ENCODE data around the gene EVI5.

Gene EVI5

GRCh38 chr1:92797297-92797696, 12.4 kb upstream of the EVI5 start:
- in situ Hi-C loops (cut with MboI; ENCODE audit: low sequenced_read_pairs, unreplicated experiment) = no loop called here
- no peak for DNase-seq (ENCODE audit: low spot score)
- TF ChIP-seq CTCF (IDR thresholded peaks at IDR 0.05; ENCODE audit: borderline replicate concordance, control extremely low read depth, extremely low read depth, insufficient read depth, missing control alignments) = no peak

- in situ Hi-C loops (cut with MboI; ENCODE audit: low sequenced_read_pairs, unreplicated experiment) = no loop called here
- no peak for TF ChIP-seq CTCF (IDR thresholded peaks at IDR 0.05; ENCODE audit: borderline replicate concordance, control extremely low read depth, extremely low read depth, insufficient read depth, missing control alignments)
- DNase-seq (ENCODE audit: low spot score) = no peak
These were observed 10.3 kb upstream of the EVI5 start for GRCh38 chr1:92795166-92795565.

- in situ Hi-C loops (cut with MboI; ENCODE audit: low sequenced_read_pairs, unreplicated experiment) = no loop called here
- no peak for DNase-seq (ENCODE audit: low spot score)
- TF ChIP-seq CTCF (IDR thresholded peaks at IDR 0.05; ENCODE audit: borderline replicate concordance, control extremely low read depth, extremely low read depth, insufficient read depth, missing control alignments) = no peak
These were observed 7.5 kb upstream of the EVI5 start for GRCh38 chr1:92792340-92792782.

GRCh38 chr1:92791487-92792066, 6.7 kb upstream of the EVI5 start:
- DNase-seq (ENCODE audit: low spot score) = no peak
- in situ Hi-C loops (cut with MboI; ENCODE audit: low sequenced_read_pairs, unreplicated experiment) = no loop called here
- no peak for TF ChIP-seq CTCF (IDR thresholded peaks at IDR 0.05; ENCODE audit: borderline replicate concordance, control extremely low read depth, extremely low read depth, insufficient read depth, missing control alignments)

GRCh38 chr1:92790867-92791266, 6.0 kb upstream of the EVI5 start:
- in situ Hi-C loops (cut with MboI; ENCODE audit: low sequenced_read_pairs, unreplicated experiment) = no loop called here
- no peak for TF ChIP-seq CTCF (IDR thresholded peaks at IDR 0.05; ENCODE audit: borderline replicate concordance, control extremely low read depth, extremely low read depth, insufficient read depth, missing control alignments)
- DNase-seq (ENCODE audit: low spot score) = no peak

GRCh38 chr1:92790081-92790480, 5.2 kb upstream of the EVI5 start:
- in situ Hi-C loops (cut with MboI; ENCODE audit: low sequenced_read_pairs, unreplicated experiment) = no loop called here
- DNase-seq (ENCODE audit: low spot score) = no peak
- no peak for TF ChIP-seq CTCF (IDR thresholded peaks at IDR 0.05; ENCODE audit: borderline replicate concordance, control extremely low read depth, extremely low read depth, insufficient read depth, missing control alignments)

All from GM13976 (cell line).